Keratinocyte (primary cell): ENCODE results near the gene TAC3. TPM values are rescaled to one million over a fixed set of nuclear protein-coding genes. Genes with fewer than 3 reads are reported as not detected.
"Not testable (repeated sequence)": the region's sequence is repeated elsewhere in the genome, so short reads cannot be mapped to it uniquely, and the experiment has no call there.

Experiments used
- DNase-seq: peaks from one replicate; pipeline ENCODE4 v3.0.0-alpha.2; 2011; ENCODE audit warnings: low read depth, missing footprints, low spot score
- FAIRE-seq: peaks from 2 replicates; lab custom pipeline; 2011; peaks lifted over from hg19 to GRCh38; lab: Jason Lieb, UNC
- H2AFZ ChIP-seq: 2 replicates; pipeline ENCODE4 v1.6.0; 2012; ENCODE audit warnings: low read length, control low read depth, inconsistent platforms; ENCODE audit not compliant: control insufficient read depth
- H3K27ac ChIP-seq: 2 replicates; pipeline ENCODE4 v1.5.1; 2011; ENCODE audit warnings: low read length; ENCODE audit not compliant: control insufficient read depth, insufficient read depth
- H3K27me3 ChIP-seq: 3 replicates; pipeline ENCODE4 v1.6.0; 2011; ENCODE audit warnings: low read length; ENCODE audit not compliant: control insufficient read depth, insufficient read depth; ENCODE audit errors: extremely low read depth
- H3K36me3 ChIP-seq, 2 experiments: 2 replicates in 1 of 2; 3 replicates in 1 of 2; pipeline ENCODE4 v1.5.1; 2011; ENCODE audit warnings: low read length in 2 of 2, mild to moderate bottlenecking in 1 of 2; ENCODE audit not compliant: control insufficient read depth in 2 of 2, insufficient read depth in 2 of 2; ENCODE audit errors: extremely low read depth in 1 of 2
- H3K4me1 ChIP-seq: 3 replicates; pipeline ENCODE4 v1.5.1; 2011; ENCODE audit warnings: low read length; ENCODE audit not compliant: control insufficient read depth, insufficient read depth; ENCODE audit errors: extremely low read depth
- H3K4me2 ChIP-seq: 3 replicates; pipeline ENCODE4 v1.6.0; 2011; ENCODE audit warnings: low read depth, low read length; ENCODE audit not compliant: control insufficient read depth, insufficient read depth; ENCODE audit errors: extremely low read depth
- H3K4me3 ChIP-seq, 3 experiments: fragments of 200-600 bp in 1 of 3; sonication (generic) in 1 of 3; 2 replicates in 2 of 3; 3 replicates in 1 of 3; pipeline ENCODE4 v1.5.1; 2011 to 2016; ENCODE audit warnings: low read length in 3 of 3, mild to moderate bottlenecking in 3 of 3, control low read depth in 2 of 3, inconsistent platforms in 1 of 3, low read depth in 1 of 3, mixed read lengths in 1 of 3, mixed run types in 1 of 3, moderate library complexity in 1 of 3; ENCODE audit not compliant: control insufficient read depth in 2 of 3, insufficient read depth in 2 of 3; ENCODE audit errors: extremely low read depth in 1 of 3
- H3K79me2 ChIP-seq: 2 replicates; pipeline ENCODE4 v1.6.0; 2012; ENCODE audit warnings: low read length; ENCODE audit not compliant: control insufficient read depth, insufficient read depth
- H3K9ac ChIP-seq: 3 replicates; pipeline ENCODE4 v1.6.0; 2011; ENCODE audit warnings: low read length; ENCODE audit not compliant: control insufficient read depth, insufficient read depth; ENCODE audit errors: extremely low read depth
- H3K9me1 ChIP-seq: 3 replicates; pipeline ENCODE4 v1.6.0; 2011; ENCODE audit warnings: low read length; ENCODE audit not compliant: control insufficient read depth, insufficient read depth; ENCODE audit errors: extremely low read depth
- H3K9me3 ChIP-seq: 2 replicates; pipeline ENCODE4 v1.5.1; 2012; ENCODE audit warnings: low read depth, low read length; ENCODE audit not compliant: control insufficient read depth
- H4K20me1 ChIP-seq: 3 replicates; pipeline ENCODE4 v1.6.0; 2011; ENCODE audit warnings: low read length; ENCODE audit not compliant: control insufficient read depth, insufficient read depth; ENCODE audit errors: extremely low read depth
- EZH2 ChIP-seq: IDR thresholded peaks from one replicate; pipeline ENCODE4 v1.6.1; 2012; ENCODE audit warnings: inconsistent platforms, mild to moderate bottlenecking, low read length, moderate library complexity
- dilution Hi-C: fragments of 300-500 bp; cut with MboI; formaldehyde crosslinking; loops from one replicate; pipeline ENCODE4 v1.7.0; 2020; ENCODE audit warnings: low sequenced_read_pairs; ENCODE audit not compliant: extremely low pct_ligation_motif_present
- polyA plus RNA-seq, 5 experiments: library from polyadenylated mRNA; depleted of rRNA in 3 of 5; stranded (reverse) in 3 of 5; stranded (forward) in 1 of 5; unstranded in 1 of 5; fragments of >200 nt; gene quantifications; 1 replicate in 1 of 5; 2 replicates in 3 of 5; 3 replicates in 1 of 5; pipeline versions ENCODE4 v1.2.1 to v1.2.3, GENCODE V29; 2011 to 2012; ENCODE audit warnings: missing spikeins in 2 of 5, low read depth in 1 of 5, low replicate concordance in 1 of 5
- TF ChIP-seq, protein P1 (sequence below), 3 experiments: IDR thresholded peaks in 1 of 3; conservative IDR thresholded peaks in 1 of 3; optimal IDR thresholded peaks in 1 of 3; 2 replicates in 2 of 3; 3 replicates in 1 of 3; pipeline versions ENCODE3 to v1.5.1; 2011; ENCODE audit warnings: low read length in 3 of 3, mild to moderate bottlenecking in 3 of 3, moderate library complexity in 2 of 3, control low read depth in 1 of 3, inconsistent platforms in 1 of 3; ENCODE audit not compliant: insufficient read depth in 2 of 3; ENCODE audit errors: extremely low read depth in 1 of 3

Gene TAC3
- polyA plus RNA-seq, 1 donor (not counting 4 experiments of a cell fraction or from before 2014, with no cell fraction given) = not detected

DNA sequence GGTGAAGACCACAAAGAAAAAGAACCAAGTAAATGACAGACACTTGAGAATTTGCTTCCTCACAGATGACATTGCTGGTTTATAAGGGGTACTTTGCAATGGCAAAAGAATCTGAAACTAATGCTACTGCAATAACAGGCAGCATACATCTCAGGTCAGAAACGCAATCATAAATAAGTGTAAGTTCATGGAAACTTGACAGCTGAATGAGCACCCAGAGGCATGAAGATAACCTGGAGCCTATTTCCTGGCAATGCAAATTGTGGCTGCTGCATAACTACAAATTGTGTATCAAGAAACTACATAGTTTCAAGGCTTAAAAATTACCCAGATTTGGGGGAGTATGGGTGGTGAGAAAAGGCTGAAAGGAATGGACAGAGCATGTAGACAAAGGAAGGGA, 42.1 kb upstream of the TAC3 start:
- H2AFZ ChIP-seq = no peak overlapping the region
- no peaks in the 10 kb centered on the region for H3K9me3 ChIP-seq
- H3K79me2 ChIP-seq = no peaks in the 10 kb centered on the region
- H3K9me1 ChIP-seq = no peaks in the 10 kb centered on the region
- H3K36me3 ChIP-seq = peaks cover 12 to 30% of the 10 kb centered on the region in 2 experiments
- no peak overlapping the region for H3K27ac ChIP-seq
- dilution Hi-C loops = no loop called here
- no peaks in the 10 kb centered on the region for H3K27me3 ChIP-seq
- no peak for TF ChIP-seq EZH2
- DNase-seq (no peak), FAIRE-seq (no peak)
- no peak overlapping the region for H3K9ac ChIP-seq
- no peaks in the 10 kb centered on the region for H4K20me1 ChIP-seq
- H3K4me3 ChIP-seq = no peak overlapping the region
- H3K4me2 ChIP-seq = no peak overlapping the region
- H3K4me1 ChIP-seq = no peaks in the 10 kb centered on the region

DNA sequence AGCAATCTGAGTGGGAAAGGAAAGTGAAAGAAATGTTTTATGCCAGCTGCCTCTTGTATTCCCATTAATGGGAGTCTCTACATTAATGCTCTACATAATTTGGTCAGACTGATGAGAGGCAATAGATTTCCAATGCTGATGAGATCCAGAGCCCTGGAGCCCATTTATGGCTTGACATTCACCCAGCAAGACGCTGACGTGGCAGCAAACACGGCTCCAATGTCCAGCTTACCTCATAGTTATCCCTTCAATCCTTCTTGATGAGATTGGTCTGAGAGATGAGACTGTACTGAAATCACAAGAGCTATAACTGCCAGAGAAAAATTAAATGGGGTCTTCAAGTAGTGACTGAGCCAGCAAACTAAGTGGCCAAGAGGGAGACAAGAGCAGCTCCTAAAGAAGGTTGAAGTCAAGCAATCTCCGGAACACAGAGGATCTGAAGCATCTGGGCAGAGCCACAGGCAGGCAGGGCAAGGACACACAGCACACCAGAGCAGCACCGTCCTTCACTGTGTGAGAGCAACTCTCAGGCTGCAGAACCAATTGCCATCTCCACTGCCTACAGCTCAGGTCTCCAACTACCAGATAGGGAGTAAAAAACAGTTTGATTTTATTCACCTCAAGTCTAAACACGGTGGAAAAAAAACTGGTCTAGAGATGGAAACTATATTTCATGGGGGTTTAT, 40.9 kb upstream of the TAC3 start:
- H3K4me2 ChIP-seq = no peak overlapping the region
- no peaks in the 10 kb centered on the region for H3K9me3 ChIP-seq
- FAIRE-seq = no peak
- no peaks in the 10 kb centered on the region for H3K27me3 ChIP-seq
- no peak for DNase-seq
- no peak overlapping the region for H3K4me3 ChIP-seq
- no peaks in the 10 kb centered on the region for H3K4me1 ChIP-seq
- H3K79me2 ChIP-seq = no peaks in the 10 kb centered on the region
- no peaks in the 10 kb centered on the region for H3K9me1 ChIP-seq
- no peaks in the 10 kb centered on the region for H4K20me1 ChIP-seq
- TF ChIP-seq, protein P1, sequence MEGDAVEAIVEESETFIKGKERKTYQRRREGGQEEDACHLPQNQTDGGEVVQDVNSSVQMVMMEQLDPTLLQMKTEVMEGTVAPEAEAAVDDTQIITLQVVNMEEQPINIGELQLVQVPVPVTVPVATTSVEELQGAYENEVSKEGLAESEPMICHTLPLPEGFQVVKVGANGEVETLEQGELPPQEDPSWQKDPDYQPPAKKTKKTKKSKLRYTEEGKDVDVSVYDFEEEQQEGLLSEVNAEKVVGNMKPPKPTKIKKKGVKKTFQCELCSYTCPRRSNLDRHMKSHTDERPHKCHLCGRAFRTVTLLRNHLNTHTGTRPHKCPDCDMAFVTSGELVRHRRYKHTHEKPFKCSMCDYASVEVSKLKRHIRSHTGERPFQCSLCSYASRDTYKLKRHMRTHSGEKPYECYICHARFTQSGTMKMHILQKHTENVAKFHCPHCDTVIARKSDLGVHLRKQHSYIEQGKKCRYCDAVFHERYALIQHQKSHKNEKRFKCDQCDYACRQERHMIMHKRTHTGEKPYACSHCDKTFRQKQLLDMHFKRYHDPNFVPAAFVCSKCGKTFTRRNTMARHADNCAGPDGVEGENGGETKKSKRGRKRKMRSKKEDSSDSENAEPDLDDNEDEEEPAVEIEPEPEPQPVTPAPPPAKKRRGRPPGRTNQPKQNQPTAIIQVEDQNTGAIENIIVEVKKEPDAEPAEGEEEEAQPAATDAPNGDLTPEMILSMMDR (optimal IDR thresholded peaks at IDR 0.05 in 1 of 3, IDR thresholded peaks at IDR 0.05 in 1 of 3, conservative IDR thresholded peaks at IDR 0.05 in 1 of 3; ENCODE audit: extremely low read depth in 1 of 3, insufficient read depth in 2 of 3, low read length in 3 of 3) = no peak
- TF ChIP-seq EZH2 = no peak
- H3K27ac ChIP-seq = no peak overlapping the region
- H3K9ac ChIP-seq = no peak overlapping the region
- no peak overlapping the region for H2AFZ ChIP-seq
- H3K36me3 ChIP-seq = peaks cover 12 to 26% of the 10 kb centered on the region in 2 experiments
- dilution Hi-C loops = no loop called here

DNA sequence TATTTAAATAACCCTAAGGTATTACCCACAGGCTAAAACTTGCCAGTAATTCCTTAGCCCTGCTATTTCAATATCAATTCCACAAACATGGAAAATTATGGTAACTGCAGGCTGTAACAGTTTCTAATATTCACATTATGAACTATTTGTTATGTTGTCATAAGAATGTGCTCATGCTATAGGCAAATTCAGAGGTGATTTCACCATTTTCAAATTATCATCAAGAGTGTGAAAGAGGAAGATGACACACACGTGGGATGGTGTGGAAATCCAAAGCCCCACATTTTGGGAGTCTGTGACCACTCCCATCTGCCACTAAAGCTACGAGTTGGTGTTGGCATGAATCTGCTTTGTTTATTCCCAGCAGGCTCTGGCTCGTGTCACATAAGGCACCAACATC, 39.5 kb upstream of the TAC3 start:
- Histone ChIP-seq H3K36me3 (peaks cover 12 to 26% of the 10 kb centered on the region in 2 experiments), H3K4me1 (no peaks in the 10 kb centered on the region), H3K79me2 (no peaks in the 10 kb centered on the region), H3K27me3 (no peaks in the 10 kb centered on the region), H3K9ac (no peak overlapping the region), H3K9me3 (no peaks in the 10 kb centered on the region), H3K4me3 (no peak overlapping the region), H3K9me1 (no peaks in the 10 kb centered on the region), H3K27ac (no peak overlapping the region), H3K4me2 (no peak overlapping the region), H2AFZ (no peak overlapping the region), H4K20me1 (no peaks in the 10 kb centered on the region)
- dilution Hi-C loops = no loop called here
- TF ChIP-seq EZH2 = no peak
- TF ChIP-seq, protein P1 (optimal IDR thresholded peaks at IDR 0.05 in 1 of 3, IDR thresholded peaks at IDR 0.05 in 1 of 3, conservative IDR thresholded peaks at IDR 0.05 in 1 of 3; ENCODE audit: extremely low read depth in 1 of 3, insufficient read depth in 2 of 3, low read length in 3 of 3) = no peak
- DNase-seq (no peak), FAIRE-seq (no peak)

- dilution Hi-C loops, DNase-seq, H3K9ac ChIP-seq, H3K9me1 ChIP-seq, H3K9me3 ChIP-seq, H3K79me2 ChIP-seq, H2AFZ ChIP-seq, H3K4me3 ChIP-seq, H3K4me1 ChIP-seq, FAIRE-seq, H3K27ac ChIP-seq, H3K4me2 ChIP-seq, H4K20me1 ChIP-seq, H3K27me3 ChIP-seq: not testable (repeated sequence)
- H3K36me3 ChIP-seq = peaks cover 7 to 18% of the 10 kb centered on the region in 2 experiments
Measured at GRCh38 chr12:57053901-57054300, 37.6 kb upstream of the TAC3 start.
